Thoracic aorta (tissue), 2 donors: Measurements from ENCODE around the gene CBFA2T3. TPM values are rescaled to one million over a fixed set of nuclear protein-coding genes. Genes with fewer than 3 reads are reported as not detected.

Experiments
- ATAC-seq: fragments of 150-250 bp; one replicate; pipeline ENCODE4 v1.8.0; 2017; ENCODE audit warnings: low read depth; ENCODE audit not compliant: insufficient number of reproducible peaks, low FRiP score
- DNase-seq: peaks from one replicate; pipeline ENCODE4 v3.0.0-alpha.2; 2020; ENCODE audit warnings: low spot score
- H3K27ac ChIP-seq, 2 donors: fragments of 200-600 bp; sonication (generic); 1 replicate in 1 of 2; 2 replicates in 1 of 2; pipeline ENCODE4 v1.5.1; 2016; ENCODE audit warnings: mild to moderate bottlenecking in 2 of 2, moderate library complexity in 2 of 2
- H3K27me3 ChIP-seq: fragments of 200-600 bp; sonication (generic); replicated peaks from 2 replicates; pipeline ENCODE4 v1.6.0; 2016; ENCODE audit warnings: mild to moderate bottlenecking; ENCODE audit not compliant: insufficient read depth
- H3K36me3 ChIP-seq: fragments of 200-600 bp; sonication (generic); one replicate; pipeline ENCODE4 v1.5.1; 2016
- H3K4me1 ChIP-seq, 2 donors: fragments of 200-600 bp; sonication (generic); 1 replicate in 1 of 2; 2 replicates in 1 of 2; pipeline versions ENCODE4 v1.5.1 to v1.6.0; 2016; ENCODE audit warnings: low read depth in 2 of 2, mild to moderate bottlenecking in 1 of 2; ENCODE audit not compliant: control insufficient read depth in 1 of 2
- H3K4me3 ChIP-seq: fragments of 200-600 bp; sonication (generic); 2 replicates; pipeline ENCODE4 v1.5.1; 2016; ENCODE audit warnings: mild to moderate bottlenecking
- H3K9me3 ChIP-seq: fragments of 200-600 bp; sonication (generic); 2 replicates; pipeline ENCODE4 v1.5.1; 2016
- CTCF ChIP-seq: fragments of 200-600 bp; sonication (generic); IDR thresholded peaks from one replicate; pipeline ENCODE4 v1.5.1; 2019; ENCODE audit warnings: antibody characterized with exemption
- total RNA-seq, 2 donors: library from RNA; depleted of rRNA; stranded (reverse); fragments of >200 nt; gene quantifications; one replicate each; pipeline versions ENCODE4 v1.1.0 to v1.2.3, GENCODE V29; 2016

CBFA2T3 gene
- total RNA-seq, 2 donors from 2014 or later: 3.9 to 6.6 TPM

GRCh38 chr16:88936008-88936555, 40.9 kb downstream of the CBFA2T3 start:
- no peak for TF ChIP-seq CTCF
- DNase-seq (no peak), ATAC-seq (no peak)
- H3K9me3 ChIP-seq: no peaks in the 10 kb centered on the region
- no peaks in the 10 kb centered on the region for H3K36me3 ChIP-seq
- peak overlapping the region; percentile 31 for H3K4me3 ChIP-seq
- H3K27me3 ChIP-seq: no peaks in the 10 kb centered on the region
- no peak overlapping the region for H3K27ac ChIP-seq
- peaks cover 5 to 7% of the 10 kb centered on the region in 2 donors for H3K4me1 ChIP-seq

GRCh38 chr16:88934066-88934667, 42.8 kb downstream of the CBFA2T3 start:
- ATAC-seq: no peak

GRCh38 chr16:88932929-88933328, 44.1 kb downstream of the CBFA2T3 start:
- ATAC-seq (no peak), DNase-seq (no peak)
- TF ChIP-seq CTCF: no peak
- H3K36me3 ChIP-seq: no peaks in the 10 kb centered on the region
- no peaks in the 10 kb centered on the region for H3K9me3 ChIP-seq
- no peak overlapping the region for H3K27ac ChIP-seq
- no peak overlapping the region for H3K4me3 ChIP-seq
- H3K4me1 ChIP-seq: no peaks in the 10 kb centered on the region
- H3K27me3 ChIP-seq: no peaks in the 10 kb centered on the region

More at GRCh38 chr16:88934066-88934667, 42.8 kb downstream of the CBFA2T3 start:
- Histone ChIP-seq H3K9me3 (no peaks in the 10 kb centered on the region), H3K4me3 (no peak overlapping the region), H3K36me3 (no peaks in the 10 kb centered on the region), H3K27ac (no peak overlapping the region), H3K4me1 (no peaks in the 10 kb centered on the region), H3K27me3 (no peaks in the 10 kb centered on the region)
- no peak for DNase-seq
- TF ChIP-seq CTCF: no peak

GRCh38 chr16:88931936-88932335, 45.1 kb downstream of the CBFA2T3 start:
- no peak for TF ChIP-seq CTCF
- no peaks in the 10 kb centered on the region for H3K9me3 ChIP-seq
- no peak overlapping the region for H3K4me3 ChIP-seq
- H3K27me3 ChIP-seq: no peaks in the 10 kb centered on the region
- ATAC-seq (no peak), DNase-seq (no peak)
- H3K4me1 ChIP-seq: no peaks in the 10 kb centered on the region
- no peak overlapping the region for H3K27ac ChIP-seq
- no peaks in the 10 kb centered on the region for H3K36me3 ChIP-seq

GRCh38 chr16:88931373-88931900, 45.6 kb downstream of the CBFA2T3 start:
- ATAC-seq: no peak
- Histone ChIP-seq H3K9me3 (no peaks in the 10 kb centered on the region), H3K4me1 (no peaks in the 10 kb centered on the region), H3K27ac (no peak overlapping the region), H3K36me3 (no peaks in the 10 kb centered on the region), H3K27me3 (no peaks in the 10 kb centered on the region), H3K4me3 (no peak overlapping the region)
- no peak for DNase-seq
- TF ChIP-seq CTCF: no peak
